GM19239 (cell line): Measurements from ENCODE around the gene TEX11.
A peak's percentile ranks its signal among the peaks of the same experiment; 100 is the strongest.
"Not testable (repeated sequence)": the region's sequence is repeated elsewhere in the genome, so short reads cannot be mapped to it uniquely, and the experiment has no call there.

Experiments used
- DNase-seq: peaks from one replicate; pipeline ENCODE4 v3.0.0; 2011; ENCODE audit warnings: low spot score; ENCODE audit not compliant: insufficient read length
- FAIRE-seq: peaks from 2 replicates; lab custom pipeline; 2011; peaks lifted over from hg19 to GRCh38; lab: Jason Lieb, UNC

The TEX11 gene

DNA sequence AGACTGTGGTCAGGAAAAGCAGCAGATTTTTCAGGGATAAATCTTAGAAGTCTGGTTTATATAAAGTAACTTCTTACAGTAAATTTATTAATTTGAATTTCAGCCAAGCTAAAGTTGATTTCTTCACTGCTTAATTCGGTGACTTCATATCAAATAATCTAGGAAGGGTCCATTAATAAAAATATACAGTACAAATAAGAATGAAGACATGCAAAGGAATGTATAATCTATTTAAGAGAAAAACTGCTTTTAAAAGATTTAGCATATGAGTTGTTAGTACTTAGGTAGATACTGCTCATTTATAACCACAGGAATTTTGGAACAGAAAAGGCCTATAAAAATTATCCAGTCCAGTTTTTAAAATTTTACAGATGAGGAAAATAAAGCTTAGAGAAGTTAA is 286.8 kb downstream of the TEX11 start:
- no peak for FAIRE-seq
- no peak for DNase-seq

DNA sequence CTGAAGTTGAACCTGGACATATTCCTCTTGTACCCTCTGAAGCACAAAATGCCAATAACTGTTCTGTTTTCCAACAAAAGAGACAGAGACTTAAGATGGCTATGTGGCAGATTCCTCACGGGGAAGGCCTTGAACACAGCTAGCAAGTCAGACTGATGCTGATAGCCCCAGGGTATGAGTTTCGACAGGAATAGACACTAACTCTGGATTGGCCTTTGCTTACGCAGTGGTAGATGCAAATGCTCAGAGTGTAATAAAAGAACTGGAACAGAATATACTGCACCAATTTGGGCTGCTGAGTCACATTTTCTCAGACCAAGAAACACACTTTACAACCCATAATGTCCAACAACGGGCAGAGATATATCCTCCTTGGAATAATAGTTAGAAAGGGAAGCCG is 290.0 kb downstream of the TEX11 start:
- FAIRE-seq: no peak

DNA sequence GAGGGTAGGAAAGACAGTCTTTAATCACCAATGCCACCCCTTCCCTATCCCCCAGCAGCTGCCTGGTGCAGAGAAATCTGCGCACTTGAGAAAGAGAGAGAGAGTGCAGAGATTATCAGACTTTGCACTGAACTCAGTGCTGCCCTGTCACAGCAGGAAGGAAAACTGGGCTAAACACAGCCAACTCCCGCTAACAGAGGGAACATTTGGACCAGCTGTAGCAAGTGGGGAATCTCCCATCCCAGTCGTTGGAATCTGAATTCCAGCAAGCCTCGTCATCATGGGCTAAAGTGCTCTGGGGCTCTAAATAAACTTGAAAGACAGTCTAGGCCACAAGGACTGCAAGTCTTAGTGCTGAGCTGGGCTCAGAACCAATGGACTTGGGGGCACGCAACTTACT is 295.2 kb downstream of the TEX11 start:
- FAIRE-seq: no peak
- DNase-seq: no peak

More for the DNA sequence above, 290.0 kb downstream of the TEX11 start:
- no peak for DNase-seq

DNA sequence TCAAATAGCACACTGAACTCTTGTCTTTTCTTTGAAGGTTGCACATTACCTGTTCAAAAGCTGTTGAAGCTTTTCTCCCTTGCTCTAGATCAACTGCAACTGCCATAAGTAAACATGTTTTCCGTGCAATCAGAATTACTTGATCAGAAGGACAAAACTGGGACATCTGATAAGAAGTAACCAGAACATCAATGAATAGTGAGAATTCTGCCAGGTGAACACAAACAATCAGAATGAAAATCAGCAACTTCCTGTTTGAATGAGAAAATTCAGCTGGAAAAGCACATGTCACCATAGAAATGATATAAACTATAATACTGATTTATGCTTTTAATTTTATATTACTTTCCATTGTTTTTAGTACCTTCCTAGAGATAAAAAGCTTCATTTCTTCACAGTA is 303.2 kb downstream of the TEX11 start:
- FAIRE-seq (no peak), DNase-seq (no peak)

DNA sequence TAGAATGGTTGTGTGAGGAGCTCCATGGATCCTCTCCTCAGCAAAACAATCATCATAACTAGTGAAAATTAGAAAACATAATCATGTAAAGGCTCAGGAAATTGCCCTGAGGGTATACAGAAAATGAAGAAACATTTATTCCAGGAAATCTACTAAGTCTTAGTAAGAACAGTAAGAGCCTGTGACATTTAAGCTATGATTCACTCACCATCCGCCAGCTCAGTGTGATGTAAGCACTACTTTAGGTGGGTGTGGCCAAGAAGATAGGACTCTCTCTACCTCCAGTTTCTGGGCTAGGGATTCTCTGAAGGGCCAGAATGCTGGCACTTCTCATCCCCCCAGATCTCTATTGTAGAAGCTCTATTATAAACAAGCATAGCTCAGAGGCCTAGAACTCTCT is 316.4 kb downstream of the TEX11 start:
- peak; percentile 31 for FAIRE-seq
- no peak for DNase-seq

DNA sequence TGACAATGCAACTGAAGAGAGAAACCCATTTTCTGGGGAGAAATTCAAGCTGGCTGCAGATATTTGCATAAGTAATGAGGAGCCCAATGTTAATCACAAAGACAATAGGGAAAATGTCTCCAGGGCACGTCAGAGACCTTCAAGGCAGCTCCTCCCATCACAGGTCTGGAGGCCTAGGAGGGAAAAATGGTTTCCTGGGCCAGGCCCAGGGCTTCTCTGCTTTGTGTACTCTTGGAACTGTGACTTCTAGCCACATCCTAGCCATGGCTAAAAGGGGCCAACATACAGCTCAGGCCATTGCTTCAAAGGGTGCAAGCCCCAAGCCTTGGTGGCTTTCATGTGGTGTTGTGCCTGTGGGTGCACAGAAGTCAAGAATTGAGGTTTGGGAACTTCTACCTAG is 321.4 kb downstream of the TEX11 start:
- not testable (repeated sequence) for DNase-seq, FAIRE-seq

DNA sequence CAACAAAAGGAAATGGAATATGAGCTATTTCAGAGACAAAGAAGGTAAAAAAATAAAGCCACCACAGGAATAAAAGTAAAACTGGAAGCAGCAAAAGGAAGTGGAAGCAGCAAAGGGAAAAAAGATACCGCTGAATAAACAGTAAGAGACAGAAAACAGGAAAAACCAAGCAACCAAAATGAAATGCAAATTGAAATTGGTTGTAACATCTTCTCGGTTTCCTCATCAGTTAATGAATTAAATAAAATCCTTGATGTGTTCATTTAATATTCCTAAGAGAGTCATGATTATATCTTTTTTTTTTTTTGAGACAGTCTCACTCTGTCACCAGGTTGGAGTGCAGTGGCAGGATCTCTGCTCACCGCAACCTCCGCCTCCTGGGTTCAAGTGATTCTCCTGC is 331.1 kb downstream of the TEX11 start:
- DNase-seq (no peak), FAIRE-seq (no peak)

DNA sequence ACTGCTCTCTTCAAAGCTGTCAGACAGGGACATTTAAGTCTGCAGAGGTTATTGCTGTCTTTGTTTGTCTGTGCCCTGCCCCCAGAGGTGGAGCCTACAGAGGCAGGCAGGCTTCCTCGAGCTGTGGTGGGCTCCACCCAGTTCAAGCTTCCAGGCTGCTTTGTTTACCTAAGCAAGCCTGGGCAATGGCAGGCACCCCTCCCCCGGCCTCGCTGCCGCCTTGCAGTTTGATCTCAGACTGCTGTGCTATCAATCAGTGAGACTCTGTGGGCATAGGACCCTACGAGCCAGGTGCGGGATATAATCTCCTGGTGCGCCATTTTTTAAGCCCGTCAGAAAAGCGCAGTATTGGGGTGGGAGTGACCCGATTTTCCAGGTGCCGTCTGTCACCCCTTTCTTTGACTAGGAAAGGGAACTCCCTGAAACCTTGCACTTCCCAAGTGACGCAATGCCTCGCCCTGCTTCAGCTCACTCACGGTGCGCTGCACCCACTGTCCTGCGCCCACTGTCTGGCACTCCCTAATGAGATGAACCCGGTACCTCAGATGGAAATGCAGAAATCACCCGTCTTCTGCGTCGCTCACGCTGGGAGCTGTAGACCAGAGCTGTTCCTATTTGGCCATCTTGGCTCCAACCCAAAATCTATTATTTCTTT is 338.5 kb downstream of the TEX11 start:
- DNase-seq, FAIRE-seq: not testable (repeated sequence)

DNA sequence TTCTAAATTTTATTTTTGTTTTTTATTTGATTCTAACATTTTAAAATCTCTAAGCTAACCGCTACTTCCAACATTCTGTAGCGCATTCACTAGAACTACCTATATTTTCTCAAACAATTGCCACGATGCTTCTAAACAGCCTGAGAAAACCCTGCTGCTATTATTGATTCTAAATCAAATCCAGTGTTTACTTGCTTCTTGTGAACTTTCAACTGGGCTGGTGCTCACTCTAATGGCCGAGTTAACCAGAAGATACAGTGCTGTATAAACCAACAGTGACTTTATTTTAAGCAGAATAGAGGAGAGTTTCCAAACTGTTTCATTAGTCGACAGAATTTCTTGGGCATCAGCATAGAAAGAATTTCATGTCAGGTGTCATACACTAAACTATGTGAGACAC is 353.6 kb downstream of the TEX11 start:
- DNase-seq (no peak), FAIRE-seq (no peak)

DNA sequence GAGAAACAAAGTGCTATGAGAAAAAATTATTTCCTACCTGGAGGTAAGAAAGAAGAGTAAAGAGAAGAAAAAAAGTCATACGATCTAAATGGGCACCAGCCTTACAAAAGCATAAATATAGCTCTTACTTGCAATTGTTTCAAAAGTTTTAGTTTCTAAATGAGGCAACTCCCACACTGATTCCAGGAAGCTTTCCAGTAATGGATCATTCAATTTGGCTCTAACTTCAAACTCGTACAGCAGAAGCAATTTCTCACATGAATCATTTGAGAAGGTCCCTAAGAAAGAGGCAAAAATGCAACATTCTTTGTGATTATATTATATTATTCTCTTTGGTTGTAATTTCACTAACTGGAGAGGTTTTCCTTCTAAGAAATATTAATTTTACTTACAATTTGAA is 354.0 kb downstream of the TEX11 start:
- no peak for DNase-seq
- FAIRE-seq: no peak

DNA sequence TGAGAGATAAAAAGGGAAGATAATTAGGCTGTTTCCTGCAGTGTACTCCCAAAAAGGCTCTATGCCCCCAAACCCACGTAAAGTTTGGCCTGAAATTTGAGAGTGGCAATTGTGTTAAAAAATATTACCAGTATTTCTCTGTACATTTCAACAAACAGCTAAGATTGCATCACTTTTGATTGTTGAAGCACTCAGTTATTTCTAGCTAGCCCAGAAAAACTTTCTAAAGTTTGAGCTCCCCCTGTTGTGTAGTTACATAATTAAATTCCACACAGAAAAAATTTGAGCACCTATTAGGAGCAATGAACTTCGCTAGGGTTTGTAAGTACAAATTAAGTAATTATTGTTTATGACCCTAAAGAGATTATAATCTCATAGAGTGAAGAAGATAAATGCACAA is 354.4 kb downstream of the TEX11 start:
- FAIRE-seq (no peak), DNase-seq (no peak)

DNA sequence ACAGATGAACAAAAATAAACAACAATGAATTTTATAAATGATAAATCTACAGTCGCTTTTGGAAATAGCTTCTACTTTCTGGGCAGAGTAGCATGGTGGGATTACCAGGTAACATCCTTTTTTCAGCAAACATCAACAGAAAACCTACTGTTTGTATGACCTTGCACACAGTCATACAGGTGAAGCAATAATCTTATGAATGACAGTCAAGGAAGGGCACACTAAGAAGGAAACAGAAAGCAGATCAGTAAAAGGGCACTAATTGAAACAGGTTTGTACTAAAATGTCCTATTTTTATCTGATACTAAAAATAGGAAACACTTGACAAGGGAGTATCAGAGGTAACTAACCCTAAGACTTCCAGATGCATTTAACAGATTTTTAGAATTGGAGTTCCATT is 355.0 kb downstream of the TEX11 start:
- DNase-seq (peak; percentile 0), FAIRE-seq (peak; percentile 48)

DNA sequence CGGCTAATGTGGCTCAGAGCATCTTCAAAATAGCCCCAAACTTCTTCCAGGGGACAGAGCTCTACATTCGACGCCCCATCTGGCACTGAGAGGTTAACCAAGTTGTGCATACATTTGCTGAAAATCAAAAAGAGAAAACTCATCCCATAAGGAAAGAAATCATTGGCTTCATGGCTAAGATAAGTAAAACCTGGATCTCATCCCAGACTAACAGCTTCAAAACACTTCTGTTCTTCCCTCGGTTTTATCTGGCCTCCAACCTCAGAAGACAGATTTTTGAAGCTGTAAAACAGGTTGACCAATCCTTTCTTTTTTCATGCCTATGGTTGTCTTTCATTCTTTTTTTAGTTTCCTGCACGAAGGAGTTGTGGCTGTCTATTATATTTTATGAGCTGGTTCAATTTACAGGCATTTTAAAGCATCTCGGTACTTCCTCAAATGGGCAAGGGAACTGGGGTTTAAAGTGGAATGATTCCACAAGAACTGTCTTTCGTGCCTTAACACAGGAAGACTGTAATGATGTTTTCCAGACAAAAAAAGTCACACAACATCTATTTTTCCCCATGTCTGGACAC is 356.3 kb downstream of the TEX11 start:
- peak; percentile 47 for FAIRE-seq
- no peak for DNase-seq

DNA sequence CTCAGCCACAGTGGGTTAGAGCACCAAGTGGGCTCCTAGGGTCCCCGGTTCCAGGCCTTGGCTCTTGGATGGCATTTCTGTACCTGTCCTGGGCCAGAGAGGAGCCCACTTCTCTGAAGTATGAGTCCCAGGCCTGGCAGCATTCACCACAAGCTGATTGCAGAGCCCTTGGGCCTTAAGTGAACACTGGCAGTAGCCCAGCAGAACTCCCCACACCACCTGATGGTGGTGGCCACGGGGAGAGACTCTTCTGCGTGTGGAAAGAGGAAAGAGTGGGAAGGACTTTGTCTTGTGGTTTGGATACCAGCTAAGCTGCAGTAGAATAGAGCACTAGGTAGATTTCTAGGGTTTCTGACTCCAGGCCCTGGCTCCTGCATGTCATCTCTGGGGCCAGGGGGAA is 359.1 kb downstream of the TEX11 start:
- FAIRE-seq (no peak), DNase-seq (no peak)

DNA sequence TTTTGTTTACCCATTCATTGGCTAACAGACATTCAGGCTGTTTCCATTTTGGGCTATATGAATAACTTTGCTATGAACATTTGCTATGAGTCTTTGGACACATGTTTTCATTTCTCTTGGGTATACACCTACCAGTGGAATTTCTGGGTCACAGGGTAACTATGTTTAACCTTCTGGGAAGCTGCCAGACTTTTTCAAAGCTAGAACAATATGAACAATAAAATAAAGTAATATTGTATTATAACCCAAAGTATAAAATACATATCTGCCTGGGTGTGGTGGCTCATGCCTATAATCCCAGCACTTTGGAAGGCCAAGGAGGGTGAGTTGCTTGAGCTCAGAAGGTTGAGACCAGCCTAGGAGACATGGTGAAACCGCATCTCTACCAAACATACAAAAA is 373.3 kb downstream of the TEX11 start:
- FAIRE-seq: no peak
- DNase-seq: no peak

DNA sequence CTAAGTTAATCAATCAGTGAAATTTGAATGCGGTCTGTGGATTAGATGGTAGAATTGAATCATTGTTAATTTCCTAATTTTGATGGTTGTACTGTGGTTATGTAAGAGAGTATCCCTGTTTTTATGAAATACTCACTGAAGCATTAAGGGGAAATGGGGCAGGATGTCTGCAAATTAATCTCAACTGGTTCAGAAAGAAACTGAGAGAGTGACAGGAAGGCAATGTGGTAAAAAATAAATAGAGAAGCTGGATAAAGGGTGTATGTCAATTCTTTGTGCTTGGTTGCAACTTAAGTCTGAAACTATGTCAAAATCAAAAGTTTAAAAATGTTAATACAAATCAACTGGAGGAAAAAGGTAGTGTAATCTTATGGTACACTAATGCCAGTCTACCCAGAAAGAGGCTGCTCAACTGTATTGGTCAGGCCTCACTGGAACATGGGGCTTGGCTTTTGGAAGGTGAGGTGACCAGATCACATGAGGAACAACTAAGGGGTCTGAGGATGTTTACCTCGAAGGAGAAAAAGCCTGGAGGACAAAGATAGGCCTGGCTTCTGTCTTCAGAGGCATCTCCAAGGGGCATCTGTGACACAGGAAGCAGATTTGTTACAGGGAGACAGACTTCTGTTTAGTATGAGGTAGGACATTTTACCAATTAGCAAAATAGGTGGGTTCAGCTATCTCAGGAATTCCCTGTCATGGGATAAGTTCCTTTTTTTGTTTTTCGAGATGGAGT is 380.7 kb downstream of the TEX11 start:
- peak; percentile 71 for FAIRE-seq

DNA sequence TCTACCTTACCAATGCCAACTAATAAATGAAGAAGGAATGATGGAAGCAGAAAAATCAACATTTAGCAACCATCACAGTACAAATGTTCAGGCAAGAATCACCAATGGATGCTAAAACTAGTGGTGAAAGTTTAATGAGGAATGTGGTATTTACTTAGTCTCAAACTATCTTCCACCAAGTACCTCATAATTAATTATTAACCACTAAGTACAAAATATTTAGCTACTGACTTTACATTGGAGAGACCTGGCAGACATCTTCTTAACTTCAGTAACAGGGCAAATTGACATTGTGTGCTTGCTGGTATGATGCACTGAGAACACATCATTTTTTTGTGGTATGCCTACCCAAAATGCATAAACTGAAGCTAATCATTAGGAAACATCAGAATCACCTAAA is 381.5 kb downstream of the TEX11 start:
- peak; percentile 45 for FAIRE-seq
- no peak for DNase-seq

More for the DNA sequence above, 380.7 kb downstream of the TEX11 start:
- DNase-seq: no peak

DNA sequence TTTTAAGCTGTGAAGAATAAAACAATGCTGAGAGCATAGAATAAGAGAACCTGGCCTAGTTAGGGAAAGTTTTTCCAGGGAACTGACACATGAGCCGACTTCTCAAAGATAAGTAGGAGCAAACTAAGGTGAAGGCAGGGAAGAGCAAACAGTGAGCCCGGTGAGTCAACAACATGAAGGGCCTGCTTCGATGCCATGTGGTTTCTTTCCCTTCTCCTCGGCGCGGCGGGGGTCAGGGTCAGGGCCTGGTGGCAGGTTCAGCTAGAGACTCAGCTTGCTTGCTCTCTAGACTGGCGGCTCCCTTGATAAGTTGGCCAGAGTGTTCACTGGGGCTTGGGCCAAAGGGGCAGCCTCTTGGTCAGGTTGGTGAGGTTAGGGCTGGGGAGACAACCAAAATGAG is 382.8 kb downstream of the TEX11 start:
- DNase-seq (no peak), FAIRE-seq (no peak)

DNA sequence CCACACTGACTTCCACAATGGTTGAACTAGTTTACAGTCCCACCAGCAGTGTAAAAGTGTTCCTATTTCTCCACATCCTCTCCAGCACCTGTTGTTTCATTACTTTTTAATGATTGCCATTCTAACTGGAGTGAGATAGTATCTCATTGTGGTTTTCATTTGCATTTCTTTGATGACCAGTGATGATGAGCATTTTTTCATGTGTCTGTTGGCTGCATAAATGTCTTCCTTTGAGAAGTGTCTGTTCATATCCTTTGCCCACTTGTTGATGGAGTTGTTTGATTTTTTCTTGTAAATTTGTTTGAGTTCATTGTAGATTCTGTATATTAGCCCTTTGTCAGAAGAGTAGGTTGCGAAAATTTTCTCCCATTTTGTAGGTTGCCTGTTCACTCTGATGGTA is 392.8 kb downstream of the TEX11 start:
- not testable (repeated sequence) for FAIRE-seq, DNase-seq

DNA sequence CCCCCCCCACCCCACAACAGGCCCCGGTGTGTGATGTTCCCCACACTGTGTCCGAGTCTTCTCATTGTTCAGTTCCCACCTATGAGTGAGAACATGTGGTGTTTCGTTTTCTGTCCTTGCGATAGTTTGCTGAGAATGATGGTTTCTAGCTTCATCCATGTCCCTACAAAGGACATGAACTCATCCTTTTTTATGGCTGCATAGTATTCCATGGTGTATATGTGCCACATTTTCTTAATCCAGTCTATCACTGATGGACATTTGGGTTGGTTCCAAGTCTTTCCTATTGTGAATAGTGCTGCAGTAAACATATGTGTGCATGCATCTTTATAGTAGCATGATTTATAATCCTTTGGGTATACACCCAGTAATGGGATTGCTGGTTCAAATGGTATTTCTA is 393.2 kb downstream of the TEX11 start:
- not testable (repeated sequence) for FAIRE-seq, DNase-seq

DNA sequence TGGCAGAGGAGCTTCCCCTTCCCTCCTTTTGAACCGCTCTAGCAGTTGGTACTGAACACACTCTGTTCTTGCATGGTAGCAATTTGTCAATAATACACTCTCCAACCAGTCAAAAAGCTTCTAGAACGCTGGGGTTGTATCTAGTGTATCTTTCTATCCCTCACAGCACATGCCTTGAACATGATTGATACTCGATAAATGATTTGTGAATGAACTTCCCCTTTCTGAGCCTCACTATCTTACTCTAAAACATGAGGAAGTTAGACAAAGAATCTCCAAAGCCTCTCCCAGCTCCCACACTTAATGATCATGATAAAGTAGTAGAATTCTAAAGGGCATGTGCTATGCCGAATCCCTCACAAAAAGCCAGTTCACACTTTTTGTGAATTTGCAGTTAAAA is 399.4 kb downstream of the TEX11 start:
- FAIRE-seq (peak; percentile 89), DNase-seq (no peak)
